HG03558 (cell line): ENCODE measurements around the gene ATRN.
"Not testable (repeated sequence)": the region's sequence is repeated elsewhere in the genome, so short reads cannot be mapped to it uniquely, and the experiment has no call there.

Source experiments
- ATAC-seq: cut with Tn5 transposase; IDR thresholded peaks from one replicate; pipeline ENCODE4 v1.9.1; 2021; ENCODE audit warnings: moderate number of reproducible peaks; ENCODE audit not compliant: unreplicated experiment; ENCODE audit errors: extremely low read depth

The ATRN gene

DNA sequence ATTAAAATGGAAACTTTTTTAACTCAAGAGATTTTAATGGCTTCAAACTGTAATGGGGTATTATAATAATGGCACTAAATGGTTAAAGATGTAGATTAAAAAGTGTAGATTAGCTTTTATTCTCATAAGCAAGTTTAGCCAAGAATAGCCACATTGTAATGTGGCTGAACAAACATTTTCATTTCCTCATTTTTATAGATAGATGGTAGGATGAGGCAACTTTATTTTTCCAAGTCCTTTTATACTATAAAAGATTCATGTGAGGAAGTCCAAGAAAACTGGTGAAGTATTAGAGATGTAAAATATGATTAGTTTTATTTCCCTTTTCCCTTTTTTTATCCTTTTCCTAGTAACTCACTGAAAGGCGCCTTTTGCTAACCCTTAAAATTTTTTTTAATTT lies 88.8 kb downstream of the ATRN start:
- ATAC-seq = no peak

GRCh38 chr20:3560162-3560561 lies 89.3 kb downstream of the ATRN start:
- ATAC-seq = no peak

GRCh38 chr20:3560578-3560977 lies 89.8 kb downstream of the ATRN start:
- ATAC-seq = no peak

- ATAC-seq = no peak
Measured at GRCh38 chr20:3563133-3563532, 92.3 kb downstream of the ATRN start.

DNA sequence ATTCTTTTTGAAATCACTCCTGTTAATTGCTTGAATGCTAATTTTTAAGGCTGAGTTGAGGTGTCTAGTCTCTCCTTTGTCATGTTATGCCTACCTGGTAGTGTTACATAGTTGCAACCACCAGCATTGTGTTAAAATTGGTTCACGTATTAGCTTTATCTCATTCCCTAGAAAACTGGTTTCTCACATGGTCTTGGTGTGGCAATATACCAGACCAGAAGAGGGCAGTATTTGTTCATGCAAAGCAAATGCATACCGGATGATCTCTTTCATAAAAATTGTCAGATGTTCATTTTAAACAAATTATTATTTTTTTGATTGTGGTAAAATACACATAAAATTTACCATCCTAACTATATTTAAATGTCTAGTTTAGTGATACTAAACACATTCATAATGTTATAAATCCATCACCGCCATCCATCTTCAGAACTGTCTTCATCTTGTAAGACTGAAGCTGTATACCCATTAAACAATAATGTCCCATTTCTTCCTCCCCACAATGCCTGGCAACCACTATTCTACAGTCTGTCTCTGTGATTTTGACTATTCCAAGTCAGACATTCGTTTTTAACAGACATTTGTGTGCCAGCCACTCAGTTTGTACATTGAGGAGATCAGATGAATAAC lies 92.8 kb downstream of the ATRN start:
- ATAC-seq = no peak

DNA sequence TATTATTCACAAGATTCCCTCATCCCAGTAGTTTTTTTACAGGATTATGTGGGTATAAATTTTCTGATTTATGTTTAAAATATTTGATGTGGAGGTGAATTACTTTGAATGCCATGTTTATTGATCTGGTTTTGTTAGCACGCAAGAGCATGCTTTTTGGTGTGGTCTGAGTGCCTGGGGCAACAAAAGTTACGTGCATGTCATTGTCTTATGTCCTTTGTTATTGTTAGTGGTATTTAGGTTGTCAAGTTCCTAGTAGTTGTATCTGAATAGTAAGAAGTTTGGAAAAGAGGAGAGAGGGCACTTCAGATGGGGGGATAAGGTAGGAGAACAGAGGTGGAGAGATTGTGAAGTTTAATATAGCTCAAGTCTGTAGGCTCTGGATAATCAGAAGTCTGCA lies 95.0 kb downstream of the ATRN start:
- ATAC-seq = no peak

- no peak for ATAC-seq
Measured at GRCh38 chr20:3572151-3572550, 101.3 kb downstream of the ATRN start.

DNA sequence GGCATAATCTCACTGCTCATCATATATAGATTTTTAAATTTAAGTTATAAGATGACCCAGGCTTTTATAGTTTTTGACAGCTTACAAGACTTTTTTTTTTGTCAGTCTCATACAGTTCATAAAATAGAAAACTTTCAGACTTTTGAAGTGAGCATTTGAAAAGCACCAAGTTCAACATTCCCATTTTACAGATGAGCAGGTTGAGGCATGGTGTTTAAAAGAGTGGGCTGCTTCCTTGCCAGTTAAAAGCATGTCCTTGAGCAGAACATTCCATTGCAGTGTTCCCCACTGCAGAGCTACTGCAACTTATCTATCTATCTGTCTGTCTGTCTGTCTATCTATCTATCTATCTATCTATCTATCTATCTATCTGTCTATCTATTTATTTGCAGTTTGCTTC lies 105.5 kb downstream of the ATRN start:
- ATAC-seq = no peak

- ATAC-seq = no peak
Measured at GRCh38 chr20:3577366-3577765, 106.5 kb downstream of the ATRN start.

DNA sequence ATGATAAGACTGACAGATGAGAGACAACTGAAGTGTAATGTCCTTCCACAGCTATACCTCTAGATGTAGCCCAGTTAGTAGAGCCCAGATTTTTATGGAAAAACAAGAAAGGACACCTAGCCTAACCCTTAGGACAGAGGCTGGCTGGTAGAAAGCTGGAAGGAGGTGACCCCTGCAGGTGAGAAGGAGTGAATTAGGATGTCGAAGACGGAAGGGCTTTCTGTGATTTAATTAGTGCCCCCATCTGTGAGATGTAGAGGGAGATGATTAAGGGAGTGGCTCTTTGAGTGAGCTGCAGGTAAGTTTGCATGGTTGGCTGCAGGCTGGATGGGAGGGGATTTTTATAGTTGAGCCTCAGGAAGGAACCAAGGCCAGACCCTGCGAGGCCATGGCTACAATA lies 109.6 kb downstream of the ATRN start:
- ATAC-seq = no peak

GRCh38 chr20:3583765-3584164 lies 112.9 kb downstream of the ATRN start:
- ATAC-seq = no peak

DNA sequence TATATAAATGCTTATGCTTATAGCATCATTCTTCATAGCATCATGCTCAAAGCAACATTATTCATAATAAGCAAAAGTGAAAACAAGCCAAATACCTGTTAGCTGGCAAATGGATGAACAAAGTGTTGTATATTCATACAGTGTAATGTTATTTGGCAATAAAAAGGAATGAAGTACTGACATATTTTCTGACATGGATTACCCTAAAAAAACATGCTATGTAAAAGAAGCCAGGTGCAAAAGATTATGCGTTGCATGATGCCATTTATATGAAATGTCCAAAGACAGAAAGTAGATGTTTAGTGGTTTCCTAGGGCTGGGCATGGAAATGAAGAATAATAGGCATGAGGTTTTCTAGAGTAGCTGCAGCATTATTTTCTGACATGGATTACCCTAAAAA lies 115.3 kb downstream of the ATRN start:
- no peak for ATAC-seq

GRCh38 chr20:3590164-3590563 lies 119.3 kb downstream of the ATRN start:
- no peak for ATAC-seq

DNA sequence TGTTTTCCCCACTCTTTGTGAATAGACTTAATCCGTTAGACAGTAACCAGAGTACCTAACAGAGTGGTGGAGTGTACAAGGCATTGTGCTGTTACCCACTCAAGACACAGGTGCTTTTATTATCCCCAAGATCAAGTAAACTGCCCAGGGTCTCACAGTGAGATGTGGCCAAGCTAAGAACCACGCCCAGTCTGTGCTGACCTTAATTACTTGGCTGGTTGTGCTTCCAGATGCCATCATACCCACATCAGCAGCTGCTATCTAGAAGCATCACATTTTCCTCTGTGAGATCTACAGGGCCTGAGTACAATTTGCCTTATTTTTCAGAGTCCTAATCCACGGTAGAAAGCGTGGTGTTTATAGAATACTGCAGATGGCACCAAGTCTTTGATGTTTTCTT lies 122.1 kb downstream of the ATRN start:
- ATAC-seq = no peak

GRCh38 chr20:3595541-3595940 lies 124.7 kb downstream of the ATRN start:
- no peak for ATAC-seq

DNA sequence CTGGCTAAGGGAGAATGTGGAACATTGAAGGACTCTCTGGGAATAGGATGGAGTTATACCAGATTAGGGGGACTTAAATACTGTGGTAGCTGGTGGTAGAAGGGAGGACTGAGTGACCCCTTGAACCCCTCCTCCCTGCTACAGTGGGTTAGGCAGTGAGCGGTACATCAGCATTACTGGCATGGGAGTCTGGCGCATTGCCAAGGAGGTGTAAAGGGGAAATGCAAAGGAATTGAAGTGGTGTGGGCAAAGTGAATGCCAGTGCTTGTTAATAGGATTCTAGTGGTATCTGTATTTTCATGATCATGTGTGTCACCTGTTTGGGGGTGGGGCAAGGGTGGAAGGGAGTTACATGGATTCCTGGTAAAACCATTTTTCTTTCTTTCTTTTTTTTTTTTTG lies 132.3 kb downstream of the ATRN start:
- no peak for ATAC-seq

- not testable (repeated sequence) for ATAC-seq
Measured at GRCh38 chr20:3605386-3605886, 134.6 kb downstream of the ATRN start.

DNA sequence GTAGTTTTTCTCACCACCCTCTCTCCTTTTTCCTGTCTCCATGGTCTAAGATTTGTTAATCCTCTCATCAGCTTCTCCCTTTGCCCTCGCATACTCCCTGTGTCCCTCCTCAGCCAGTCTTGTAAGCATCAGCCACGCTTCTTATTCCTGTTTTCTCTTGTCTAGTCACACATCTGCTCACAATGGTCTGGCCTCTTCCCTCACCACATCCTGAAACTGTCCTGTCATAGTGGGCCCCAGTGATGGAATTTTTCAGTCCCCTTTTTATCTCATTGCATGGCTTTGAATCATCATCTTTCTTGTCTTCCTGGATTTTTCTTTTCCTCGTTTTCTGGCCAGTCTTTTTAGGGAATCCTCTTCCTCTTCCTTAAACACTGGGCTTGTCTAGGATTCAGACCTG lies 135.2 kb downstream of the ATRN start:
- no peak for ATAC-seq

DNA sequence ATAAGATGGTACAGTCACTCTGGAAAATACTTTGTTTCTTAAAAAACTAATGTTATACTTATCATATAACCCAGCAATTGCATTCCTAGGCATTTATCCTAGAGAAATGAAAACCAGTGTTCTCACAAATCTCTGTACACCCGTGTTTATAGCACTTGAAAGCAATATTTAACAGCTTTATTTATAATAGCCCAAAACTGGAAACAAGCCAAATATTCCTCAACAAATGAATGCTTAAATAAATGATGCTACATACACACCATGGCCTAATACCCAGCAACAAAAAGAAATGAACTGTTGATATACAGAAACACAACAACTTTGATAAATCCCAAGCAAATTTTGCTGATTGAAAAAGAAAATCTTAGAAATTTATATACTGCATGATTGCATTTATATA lies 141.1 kb downstream of the ATRN start:
- ATAC-seq = no peak

- no peak for ATAC-seq
Measured at GRCh38 chr20:3612795-3613572, 142.2 kb downstream of the ATRN start.

DNA sequence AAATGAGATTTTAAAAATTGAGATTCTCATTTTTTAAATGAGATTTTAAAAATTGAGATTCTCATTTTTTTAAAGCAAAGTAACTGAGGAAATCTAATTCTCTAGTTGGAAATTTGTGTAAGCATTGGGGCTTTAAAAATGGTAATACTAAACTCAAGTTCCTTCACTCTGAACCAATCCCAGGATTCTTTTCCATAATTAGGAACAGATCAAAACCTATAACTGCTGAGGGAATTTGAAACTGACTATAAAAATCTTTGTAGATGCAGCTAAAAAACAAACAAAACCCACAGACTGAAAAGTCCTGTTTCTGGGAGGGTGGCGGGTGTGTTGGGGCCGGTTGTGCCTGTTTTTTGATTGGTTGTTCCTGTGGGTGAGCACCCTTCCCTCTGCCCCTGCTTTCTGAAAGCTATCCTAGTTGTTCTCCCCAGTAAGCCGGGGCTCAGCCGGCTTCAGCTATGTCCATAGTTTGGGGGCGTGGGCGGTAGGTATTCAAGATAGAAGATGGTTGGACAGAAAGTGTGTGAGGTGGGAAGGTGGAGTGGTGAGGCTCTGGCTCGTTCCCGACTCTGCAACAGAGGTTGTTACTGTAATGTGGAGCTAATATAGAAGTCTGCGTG lies 143.1 kb downstream of the ATRN start:
- ATAC-seq = no peak
